K562 (cell line): ENCODE measurements around the gene MAN1A1. TPM values are rescaled to one million over a fixed set of nuclear protein-coding genes. Genes with fewer than 3 reads are reported as not detected.
A peak's percentile ranks its signal among the peaks of the same experiment; 100 is the strongest.

Source experiments
- BACH1 ChIP-seq: fragments of 200-800 bp; sonication (Bioruptor generic); IDR thresholded peaks from 2 replicates; pipeline ENCODE4 v1.6.1; 2016; ENCODE audit warnings: missing genetic modification characterization, missing compliant biosample characterization
- HDAC8 ChIP-seq: fragments of 450-650 bp; IDR thresholded peaks from 2 replicates; pipeline ENCODE4 v1.6.1; 2016; ENCODE audit warnings: mild to moderate bottlenecking, missing genetic modification characterization, moderate library complexity, missing compliant biosample characterization
- NFATC3 ChIP-seq: fragments of 450-650 bp; IDR thresholded peaks from 2 replicates; pipeline ENCODE4 v1.6.1; 2017; ENCODE audit warnings: mild to moderate bottlenecking
- NFRKB ChIP-seq: fragments of 450-650 bp; IDR thresholded peaks from 2 replicates; pipeline ENCODE4 v1.6.1; 2016; ENCODE audit warnings: low read depth
- OTX1 ChIP-seq: fragments of 450-650 bp; formaldehyde crosslinking; IDR thresholded peaks from 2 replicates; pipeline ENCODE4 v1.4.0; 2022; ENCODE audit warnings: mild to moderate bottlenecking
- PKNOX1 ChIP-seq: fragments of 450-650 bp; IDR thresholded peaks from 2 replicates; pipeline ENCODE4 v1.6.1; 2016
- PURB ChIP-seq: sonication (generic); formaldehyde crosslinking; IDR thresholded peaks from 2 replicates; pipeline ENCODE4 v1.9.0; 2021; ENCODE audit warnings: low read depth, mild to moderate bottlenecking, missing genetic modification reagents
- RUNX1 ChIP-seq: sonication (generic); IDR thresholded peaks from 2 replicates; pipeline ENCODE4 v1.6.1; 2016; ENCODE audit warnings: antibody characterized with exemption, low read depth
- SOX6 ChIP-seq: fragments of 450-650 bp; IDR thresholded peaks from 2 replicates; pipeline ENCODE4 v1.6.1; 2014; ENCODE audit warnings: mild to moderate bottlenecking
- TCFL5 ChIP-seq: fragments of 250-450 bp; sonication (Bioruptor Pico); conservative IDR thresholded peaks from 2 replicates; pipeline ENCODE4 v1.6.1; 2021; ENCODE audit warnings: mild to moderate bottlenecking, moderate library complexity, matching md5 sums
- ZNF165 ChIP-seq: fragments of 250-450 bp; sonication (Bioruptor Pico); IDR thresholded peaks from 2 replicates; pipeline ENCODE4 v1.4.0; 2020; ENCODE audit warnings: borderline replicate concordance
- ZNF644 ChIP-seq: fragments of 200-800 bp; sonication (Bioruptor generic); IDR thresholded peaks from 2 replicates; pipeline ENCODE4 v1.6.1; 2016; ENCODE audit warnings: low read depth, missing genetic modification characterization, missing compliant biosample characterization
- ZNF696 ChIP-seq: fragments of 250-450 bp; sonication (Bioruptor Pico); conservative IDR thresholded peaks from 2 replicates; pipeline ENCODE4 v1.4.0; 2020; ENCODE audit warnings: mild to moderate bottlenecking, moderate library complexity
- polyA plus RNA-seq, 8 experiments: library from polyadenylated mRNA; depleted of rRNA in 4 of 8; stranded (reverse) in 5 of 8; unstranded in 3 of 8; fragments of >200 nt; fragmentation: Nextera tagmentation in 2 of 8; fragmentation: Illumina TruSeq in 1 of 8; extraction: Ambion mirVana in 2 of 8; extraction: Trizol in 1 of 8; gene quantifications; 2 replicates each; pipeline versions ENCODE4 v1.2.1 to v1.2.3, GENCODE V29; 2011 to 2014; ENCODE audit warnings: inconsistent platforms in 1 of 8, missing spikeins in 1 of 8
- total RNA-seq, 7 experiments: library from RNA; depleted of rRNA in 6 of 7; stranded (reverse); fragments of >200 nt in 6 of 7; fragmentation: Illumina TruSeq in 2 of 7; extraction: Trizol in 2 of 7; gene quantifications; 2 replicates each; pipeline versions ENCODE4 v1.2.1 to v1.2.3, GENCODE V29; 2011 to 2021; ENCODE audit warnings: low replicate concordance in 1 of 7
- TF ChIP-seq, protein P1 (sequence below): sonication (generic); formaldehyde crosslinking; IDR thresholded peaks from 2 replicates; pipeline ENCODE4 v1.9.0; 2022; ENCODE audit warnings: mild to moderate bottlenecking, missing genetic modification reagents
- TF ChIP-seq, protein P2 (sequence below): fragments of 200-600 bp; sonication (generic); IDR thresholded peaks from one replicate; pipeline ENCODE4 v1.6.1; 2012; ENCODE audit warnings: mild to moderate bottlenecking, low read depth, low read length, inconsistent platforms

MAN1A1 gene
- total and polyA plus RNA-seq, 9 of the 15 experiments (the other 6 are each of a cell fraction or from before 2014, with no cell fraction given) = 24.5 to 78.4 (median 59.7) TPM

- TF ChIP-seq HDAC8 (tag) (0 out of 2 replicates have a peak, but pooled peaks have one; percentile 78), SOX6 (peak; percentile 69; the same call in 1 of the 2 replicates), NFATC3 (no peak), NFRKB (peak; percentile 87), PKNOX1 (peak; percentile 81), OTX1 (no peak), ZNF696 (CRISPR knock-in tag) (no peak), TCFL5 (CRISPR knock-in tag) (0 out of 2 replicates have a peak, but pooled peaks have one; percentile 54), BACH1 (peak; percentile 98), RUNX1 (no peak), ZNF165 (CRISPR knock-in tag) (no peak), PURB (CRISPR knock-in tag) (no peak), ZNF644 (tag) (peak; percentile 82)
- TF ChIP-seq, protein P1, sequence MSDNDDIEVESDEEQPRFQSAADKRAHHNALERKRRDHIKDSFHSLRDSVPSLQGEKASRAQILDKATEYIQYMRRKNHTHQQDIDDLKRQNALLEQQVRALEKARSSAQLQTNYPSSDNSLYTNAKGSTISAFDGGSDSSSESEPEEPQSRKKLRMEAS (CRISPR knock-in tag) = no peak
- TF ChIP-seq, protein P2, sequence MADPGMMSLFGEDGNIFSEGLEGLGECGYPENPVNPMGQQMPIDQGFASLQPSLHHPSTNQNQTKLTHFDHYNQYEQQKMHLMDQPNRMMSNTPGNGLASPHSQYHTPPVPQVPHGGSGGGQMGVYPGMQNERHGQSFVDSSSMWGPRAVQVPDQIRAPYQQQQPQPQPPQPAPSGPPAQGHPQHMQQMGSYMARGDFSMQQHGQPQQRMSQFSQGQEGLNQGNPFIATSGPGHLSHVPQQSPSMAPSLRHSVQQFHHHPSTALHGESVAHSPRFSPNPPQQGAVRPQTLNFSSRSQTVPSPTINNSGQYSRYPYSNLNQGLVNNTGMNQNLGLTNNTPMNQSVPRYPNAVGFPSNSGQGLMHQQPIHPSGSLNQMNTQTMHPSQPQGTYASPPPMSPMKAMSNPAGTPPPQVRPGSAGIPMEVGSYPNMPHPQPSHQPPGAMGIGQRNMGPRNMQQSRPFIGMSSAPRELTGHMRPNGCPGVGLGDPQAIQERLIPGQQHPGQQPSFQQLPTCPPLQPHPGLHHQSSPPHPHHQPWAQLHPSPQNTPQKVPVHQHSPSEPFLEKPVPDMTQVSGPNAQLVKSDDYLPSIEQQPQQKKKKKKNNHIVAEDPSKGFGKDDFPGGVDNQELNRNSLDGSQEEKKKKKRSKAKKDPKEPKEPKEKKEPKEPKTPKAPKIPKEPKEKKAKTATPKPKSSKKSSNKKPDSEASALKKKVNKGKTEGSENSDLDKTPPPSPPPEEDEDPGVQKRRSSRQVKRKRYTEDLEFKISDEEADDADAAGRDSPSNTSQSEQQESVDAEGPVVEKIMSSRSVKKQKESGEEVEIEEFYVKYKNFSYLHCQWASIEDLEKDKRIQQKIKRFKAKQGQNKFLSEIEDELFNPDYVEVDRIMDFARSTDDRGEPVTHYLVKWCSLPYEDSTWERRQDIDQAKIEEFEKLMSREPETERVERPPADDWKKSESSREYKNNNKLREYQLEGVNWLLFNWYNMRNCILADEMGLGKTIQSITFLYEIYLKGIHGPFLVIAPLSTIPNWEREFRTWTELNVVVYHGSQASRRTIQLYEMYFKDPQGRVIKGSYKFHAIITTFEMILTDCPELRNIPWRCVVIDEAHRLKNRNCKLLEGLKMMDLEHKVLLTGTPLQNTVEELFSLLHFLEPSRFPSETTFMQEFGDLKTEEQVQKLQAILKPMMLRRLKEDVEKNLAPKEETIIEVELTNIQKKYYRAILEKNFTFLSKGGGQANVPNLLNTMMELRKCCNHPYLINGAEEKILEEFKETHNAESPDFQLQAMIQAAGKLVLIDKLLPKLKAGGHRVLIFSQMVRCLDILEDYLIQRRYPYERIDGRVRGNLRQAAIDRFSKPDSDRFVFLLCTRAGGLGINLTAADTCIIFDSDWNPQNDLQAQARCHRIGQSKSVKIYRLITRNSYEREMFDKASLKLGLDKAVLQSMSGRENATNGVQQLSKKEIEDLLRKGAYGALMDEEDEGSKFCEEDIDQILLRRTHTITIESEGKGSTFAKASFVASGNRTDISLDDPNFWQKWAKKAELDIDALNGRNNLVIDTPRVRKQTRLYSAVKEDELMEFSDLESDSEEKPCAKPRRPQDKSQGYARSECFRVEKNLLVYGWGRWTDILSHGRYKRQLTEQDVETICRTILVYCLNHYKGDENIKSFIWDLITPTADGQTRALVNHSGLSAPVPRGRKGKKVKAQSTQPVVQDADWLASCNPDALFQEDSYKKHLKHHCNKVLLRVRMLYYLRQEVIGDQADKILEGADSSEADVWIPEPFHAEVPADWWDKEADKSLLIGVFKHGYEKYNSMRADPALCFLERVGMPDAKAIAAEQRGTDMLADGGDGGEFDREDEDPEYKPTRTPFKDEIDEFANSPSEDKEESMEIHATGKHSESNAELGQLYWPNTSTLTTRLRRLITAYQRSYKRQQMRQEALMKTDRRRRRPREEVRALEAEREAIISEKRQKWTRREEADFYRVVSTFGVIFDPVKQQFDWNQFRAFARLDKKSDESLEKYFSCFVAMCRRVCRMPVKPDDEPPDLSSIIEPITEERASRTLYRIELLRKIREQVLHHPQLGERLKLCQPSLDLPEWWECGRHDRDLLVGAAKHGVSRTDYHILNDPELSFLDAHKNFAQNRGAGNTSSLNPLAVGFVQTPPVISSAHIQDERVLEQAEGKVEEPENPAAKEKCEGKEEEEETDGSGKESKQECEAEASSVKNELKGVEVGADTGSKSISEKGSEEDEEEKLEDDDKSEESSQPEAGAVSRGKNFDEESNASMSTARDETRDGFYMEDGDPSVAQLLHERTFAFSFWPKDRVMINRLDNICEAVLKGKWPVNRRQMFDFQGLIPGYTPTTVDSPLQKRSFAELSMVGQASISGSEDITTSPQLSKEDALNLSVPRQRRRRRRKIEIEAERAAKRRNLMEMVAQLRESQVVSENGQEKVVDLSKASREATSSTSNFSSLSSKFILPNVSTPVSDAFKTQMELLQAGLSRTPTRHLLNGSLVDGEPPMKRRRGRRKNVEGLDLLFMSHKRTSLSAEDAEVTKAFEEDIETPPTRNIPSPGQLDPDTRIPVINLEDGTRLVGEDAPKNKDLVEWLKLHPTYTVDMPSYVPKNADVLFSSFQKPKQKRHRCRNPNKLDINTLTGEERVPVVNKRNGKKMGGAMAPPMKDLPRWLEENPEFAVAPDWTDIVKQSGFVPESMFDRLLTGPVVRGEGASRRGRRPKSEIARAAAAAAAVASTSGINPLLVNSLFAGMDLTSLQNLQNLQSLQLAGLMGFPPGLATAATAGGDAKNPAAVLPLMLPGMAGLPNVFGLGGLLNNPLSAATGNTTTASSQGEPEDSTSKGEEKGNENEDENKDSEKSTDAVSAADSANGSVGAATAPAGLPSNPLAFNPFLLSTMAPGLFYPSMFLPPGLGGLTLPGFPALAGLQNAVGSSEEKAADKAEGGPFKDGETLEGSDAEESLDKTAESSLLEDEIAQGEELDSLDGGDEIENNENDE = no peak
Observed at GRCh38 chr6:119308048-119308570, 41.5 kb downstream of the MAN1A1 start (continued).
